Astrocyte of the hippocampus (primary cell): ENCODE results near the gene ERC2.

Experiments
- DNase-seq: peaks from one replicate; pipeline ENCODE4 v3.0.0; 2011; ENCODE audit warnings: low read depth, low spot score

The ERC2 gene

DNA sequence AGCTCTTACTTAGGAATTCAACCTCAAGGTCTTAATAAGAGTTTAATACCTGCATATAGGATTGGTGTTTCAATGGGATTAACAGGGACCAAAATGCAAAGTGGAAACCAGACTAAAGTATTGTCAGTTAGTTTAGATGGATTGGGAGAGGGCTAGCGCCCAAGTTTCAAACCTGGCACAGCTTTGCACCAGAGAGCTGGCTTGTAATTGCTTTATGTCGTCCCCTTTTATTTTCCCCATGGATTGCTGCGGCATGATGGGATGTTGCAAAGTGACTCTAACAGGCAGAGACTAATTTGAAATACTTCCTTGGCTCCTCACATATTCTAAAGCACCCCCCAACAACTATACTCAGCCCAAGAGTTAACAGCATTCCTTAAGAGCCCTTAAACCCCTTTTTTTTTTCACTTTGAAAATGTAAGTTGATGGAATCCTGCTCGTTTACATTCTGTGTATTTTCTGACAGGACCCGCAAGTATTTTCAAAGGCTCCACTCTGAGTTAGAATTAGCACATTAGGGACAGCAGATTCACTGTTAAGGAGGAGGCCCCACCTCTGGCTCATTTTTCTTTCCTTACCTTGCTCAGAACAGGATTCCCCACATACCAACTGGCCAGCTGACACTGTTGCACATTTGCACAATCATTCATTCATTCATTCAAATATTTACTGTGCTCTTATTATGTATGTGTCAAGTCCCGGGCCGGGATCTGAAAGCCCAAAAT is 214.2 kb downstream of the ERC2 start:
- DNase-seq: no peak

DNA sequence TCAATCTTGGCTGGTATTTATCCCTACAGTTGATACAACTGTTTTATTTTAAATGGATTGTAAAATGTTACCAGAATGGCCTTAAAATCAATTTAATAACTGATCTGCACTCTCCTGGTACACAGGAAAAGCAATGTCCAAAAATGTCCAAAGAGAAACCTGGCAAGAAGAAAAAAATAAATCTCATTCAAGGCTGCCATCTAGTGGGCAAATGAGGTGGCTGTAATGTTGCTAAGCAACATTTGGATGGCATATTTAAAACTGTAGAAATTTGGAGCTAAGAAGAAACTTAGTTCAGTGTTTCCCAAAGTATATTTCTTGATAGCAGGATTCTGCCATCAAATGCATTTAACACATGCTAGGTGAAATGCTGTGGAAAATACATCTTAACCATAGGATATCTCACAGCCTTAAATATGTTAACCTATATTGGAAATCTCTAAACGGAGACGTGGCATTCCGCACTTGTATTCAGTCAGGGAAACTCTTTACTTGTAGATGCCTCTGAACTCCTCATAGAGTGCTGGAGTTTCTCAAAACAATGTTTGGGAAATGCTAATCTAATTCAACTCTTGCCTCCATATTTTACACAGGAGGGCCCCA is 216.8 kb downstream of the ERC2 start:
- DNase-seq: peak; percentile 80

DNA sequence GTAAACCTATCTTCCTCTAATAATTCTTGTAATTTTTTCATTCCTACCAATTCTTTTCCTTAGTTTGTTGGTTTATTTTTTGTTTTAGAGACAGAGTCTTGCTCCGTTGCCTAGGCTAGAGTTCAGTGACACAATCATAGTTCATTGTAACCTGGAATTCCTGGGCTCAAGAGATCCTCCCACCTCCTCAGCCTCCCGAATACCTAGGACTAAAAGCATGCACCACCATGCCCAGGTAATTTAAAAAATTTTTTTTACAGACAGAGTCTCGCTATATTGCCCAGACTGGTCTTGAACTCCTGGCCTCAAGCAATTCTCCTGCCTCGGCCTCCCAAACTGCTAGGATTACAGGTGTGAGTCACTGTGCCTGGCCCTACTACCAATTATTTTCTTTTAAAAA is 220.2 kb downstream of the ERC2 start:
- no peak for DNase-seq

DNA sequence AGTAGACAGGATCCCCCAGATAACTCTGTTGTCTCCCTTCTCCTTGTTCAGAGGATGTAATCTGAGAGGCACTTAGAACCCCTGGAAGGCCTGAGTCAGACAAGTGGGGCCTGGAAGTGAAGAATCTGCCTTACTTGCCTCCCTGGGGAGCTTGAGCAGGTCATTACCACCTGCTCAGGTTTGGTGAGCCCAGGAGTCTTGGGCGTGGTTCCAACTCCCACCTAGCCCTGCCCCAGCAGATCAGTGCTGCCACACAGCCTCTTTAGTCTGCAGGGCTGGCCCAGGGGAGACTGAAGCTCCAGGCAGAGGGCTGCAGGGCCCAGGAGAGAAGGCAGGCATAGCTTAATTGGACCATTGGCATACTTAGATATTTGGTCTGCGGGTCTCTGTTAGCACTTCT is 230.0 kb downstream of the ERC2 start:
- DNase-seq: no peak

DNA sequence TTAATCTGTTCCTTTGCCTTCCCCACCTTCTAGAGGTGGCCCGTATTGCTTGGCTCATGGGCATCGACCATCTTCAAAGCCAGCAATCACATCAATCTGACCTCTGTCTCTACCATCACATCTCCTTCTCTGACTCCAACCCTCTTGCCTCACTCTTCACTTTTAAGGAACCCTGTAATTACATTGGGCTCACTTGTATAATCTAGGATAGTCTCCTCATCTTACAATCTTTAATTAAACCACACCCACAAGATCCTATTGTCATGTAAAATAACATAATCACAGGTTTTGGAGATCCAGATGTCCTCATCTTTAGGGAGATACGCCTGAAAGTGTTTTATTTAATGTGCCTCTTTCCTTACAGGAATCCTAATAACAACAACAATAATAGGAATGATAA is 234.5 kb downstream of the ERC2 start:
- DNase-seq: no peak

DNA sequence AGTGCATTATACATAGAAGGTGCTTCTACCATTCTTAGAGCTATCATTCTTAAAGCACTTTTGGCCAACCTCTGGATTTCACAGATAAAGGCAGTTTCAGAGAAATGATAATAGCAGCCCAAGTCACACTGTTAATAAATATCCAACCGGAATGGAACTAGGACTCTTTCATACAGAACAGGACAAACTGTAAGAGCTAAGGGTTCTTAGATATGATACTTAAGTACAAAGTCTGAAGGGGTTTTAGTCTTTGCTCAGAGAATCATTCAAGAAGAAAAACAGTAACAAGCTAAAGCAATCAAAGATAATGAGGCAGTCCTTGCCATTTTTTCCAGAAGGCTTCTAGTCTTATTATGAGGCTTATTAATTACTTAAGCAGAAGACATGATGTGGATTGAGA is 239.0 kb downstream of the ERC2 start:
- DNase-seq: no peak

DNA sequence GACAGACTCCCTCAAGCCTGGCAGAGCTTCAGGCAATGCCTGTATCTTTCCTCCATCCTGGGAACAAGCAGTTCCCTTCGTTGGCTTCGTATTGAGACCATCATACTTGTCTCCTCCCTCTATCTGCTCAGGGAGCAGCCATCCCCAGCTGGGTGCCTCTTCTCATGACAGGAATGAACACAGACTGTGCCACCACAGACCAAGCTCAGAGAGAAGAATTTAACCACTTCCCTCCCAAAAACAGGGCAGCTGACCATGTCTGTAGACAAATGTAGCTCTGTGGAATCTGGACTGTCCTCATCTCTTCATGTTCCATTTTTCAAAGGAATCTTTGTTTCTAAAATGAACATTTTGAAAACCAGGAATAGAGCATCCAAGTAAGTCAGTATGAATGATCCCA is 245.4 kb downstream of the ERC2 start:
- DNase-seq: no peak

- peak; percentile 57 for DNase-seq
These were observed 248.1 kb downstream of the ERC2 start for GRCh38 chr3:56219894-56220805.

DNA sequence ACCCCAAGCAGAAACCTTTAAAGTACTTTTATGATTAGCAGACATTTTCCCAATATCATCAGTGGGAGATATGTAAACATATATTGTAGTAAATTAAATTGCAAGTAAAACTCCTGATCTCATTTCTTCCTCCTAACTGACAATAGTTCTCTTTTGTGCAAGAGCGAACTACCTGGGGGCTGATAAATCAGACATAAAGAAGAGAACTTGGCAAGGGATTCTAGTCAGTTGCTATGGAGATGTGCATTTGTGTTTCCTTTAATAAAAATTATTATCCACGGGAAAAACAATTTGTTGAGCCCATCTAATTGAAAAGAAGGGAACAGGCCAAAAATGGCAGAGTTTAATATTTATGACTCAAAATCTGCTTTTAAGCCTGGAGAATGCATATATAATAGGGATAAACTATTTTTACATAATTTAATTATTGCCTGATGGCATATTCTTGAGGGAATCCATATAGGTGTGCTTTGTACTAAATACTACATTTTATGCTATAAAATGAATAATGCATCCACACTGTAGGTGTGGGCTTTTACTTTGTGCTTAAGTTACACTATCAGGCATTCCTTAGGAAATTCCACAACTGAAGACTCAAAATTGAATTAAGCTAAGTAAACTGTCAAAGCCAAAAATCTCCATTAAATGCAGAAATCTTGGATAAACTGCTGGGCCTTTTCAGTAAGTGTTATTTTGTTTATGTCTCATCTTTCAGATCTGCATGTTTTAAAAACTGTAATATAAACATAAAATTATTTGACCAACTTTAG is 258.1 kb downstream of the ERC2 start:
- no peak for DNase-seq

- DNase-seq: no peak
These were observed 260.3 kb downstream of the ERC2 start for GRCh38 chr3:56207922-56208321.

DNA sequence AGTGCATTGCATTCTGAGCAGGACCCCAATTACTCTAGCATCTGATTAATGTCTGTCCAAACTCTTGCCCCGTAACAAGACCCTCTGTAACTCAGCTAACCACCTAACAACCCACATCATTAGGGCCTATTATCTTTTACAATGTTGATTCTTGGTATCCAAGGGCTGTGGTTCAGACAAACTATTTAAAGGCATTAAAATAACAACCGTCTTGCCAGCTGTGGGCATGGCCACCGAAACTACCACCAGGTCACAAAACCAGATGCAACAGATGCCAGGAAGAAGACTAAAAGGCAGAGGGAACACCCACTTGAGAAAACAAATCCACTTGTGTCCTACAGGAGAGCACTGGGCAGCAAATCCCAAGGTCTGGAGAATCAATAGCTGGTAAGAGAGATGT is 262.9 kb downstream of the ERC2 start:
- peak; percentile 66 for DNase-seq

- no peak for DNase-seq
These were observed 265.3 kb downstream of the ERC2 start for GRCh38 chr3:56202997-56203396.

- peak; percentile 11 for DNase-seq
These were observed 266.9 kb downstream of the ERC2 start for GRCh38 chr3:56201407-56201806.

DNA sequence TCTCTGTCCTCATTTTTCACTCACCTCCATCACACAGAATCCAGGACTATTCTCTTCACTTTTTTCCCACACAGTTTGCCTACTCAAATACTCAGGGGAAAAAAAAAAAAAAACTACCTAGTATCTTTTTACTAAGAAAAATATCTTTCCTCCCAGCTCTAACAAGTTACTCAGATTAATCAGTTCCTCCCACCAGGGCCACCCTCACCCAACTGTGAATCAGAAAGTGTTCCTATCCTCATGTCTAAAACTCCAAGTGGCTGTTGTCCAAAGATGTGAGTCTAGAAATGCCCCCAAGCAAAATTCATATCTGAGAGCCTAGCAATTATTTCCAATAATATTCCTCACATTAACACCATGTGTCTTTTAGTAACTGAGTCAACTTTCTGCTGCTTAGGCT is 268.0 kb downstream of the ERC2 start:
- DNase-seq: no peak

DNA sequence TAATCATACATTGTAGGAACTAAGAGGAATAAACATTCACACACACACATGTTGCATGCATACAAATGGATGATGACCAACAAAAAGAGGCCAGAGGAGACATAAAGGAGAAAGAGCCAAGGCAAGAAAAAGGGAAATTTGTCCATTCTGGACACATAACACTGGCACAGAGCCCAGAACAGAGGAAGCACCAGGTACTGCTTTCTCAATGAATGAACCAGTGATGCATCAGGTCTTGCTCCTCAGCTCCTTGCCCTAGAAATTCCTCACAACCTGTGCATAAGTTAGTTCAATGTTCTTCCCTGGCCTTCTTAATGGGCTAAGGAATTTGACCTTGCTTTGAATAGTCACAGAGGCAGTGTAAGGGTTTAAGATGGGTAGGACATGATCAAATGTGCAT is 270.3 kb downstream of the ERC2 start:
- DNase-seq: no peak

DNA sequence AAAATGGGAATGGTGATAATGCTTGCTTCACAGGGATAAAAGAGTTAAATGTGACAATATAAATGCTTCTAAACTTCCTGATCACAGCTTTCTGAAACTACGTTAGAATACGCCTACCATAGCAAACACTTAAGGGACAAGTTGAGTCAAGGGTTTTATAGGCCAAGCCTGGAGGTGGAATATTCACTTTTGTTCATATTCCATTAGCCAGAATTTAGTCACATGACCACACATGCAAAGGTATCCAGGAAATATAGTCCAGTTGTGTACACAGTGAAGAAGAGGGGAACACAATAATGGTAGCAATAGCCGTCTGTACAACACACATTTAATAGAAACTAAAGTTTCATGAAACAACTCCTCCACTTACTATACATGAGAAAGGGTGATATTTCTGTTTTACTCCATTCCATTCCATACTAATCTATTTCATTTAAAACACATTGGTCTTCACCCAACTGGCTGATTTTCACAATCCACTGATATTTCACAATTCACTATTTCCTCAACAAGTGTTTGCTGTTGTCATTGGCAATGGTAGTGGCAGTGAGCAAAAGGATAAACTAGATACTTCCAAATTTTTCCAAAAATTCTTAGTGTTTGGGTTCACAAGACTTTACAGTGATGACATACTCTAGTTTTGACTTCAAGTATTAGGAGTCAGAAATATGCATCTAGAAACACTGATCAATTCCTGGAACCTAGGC is 270.9 kb downstream of the ERC2 start:
- no peak for DNase-seq

- no peak for DNase-seq
These were observed 271.6 kb downstream of the ERC2 start for GRCh38 chr3:56196700-56197099.

GRCh38 chr3:56193519-56193918 is 274.7 kb downstream of the ERC2 start:
- DNase-seq: no peak

- no peak for DNase-seq
These were observed 276.3 kb downstream of the ERC2 start for GRCh38 chr3:56192001-56192400.

GRCh38 chr3:56190771-56191305 is 277.4 kb downstream of the ERC2 start:
- DNase-seq: no peak

DNA sequence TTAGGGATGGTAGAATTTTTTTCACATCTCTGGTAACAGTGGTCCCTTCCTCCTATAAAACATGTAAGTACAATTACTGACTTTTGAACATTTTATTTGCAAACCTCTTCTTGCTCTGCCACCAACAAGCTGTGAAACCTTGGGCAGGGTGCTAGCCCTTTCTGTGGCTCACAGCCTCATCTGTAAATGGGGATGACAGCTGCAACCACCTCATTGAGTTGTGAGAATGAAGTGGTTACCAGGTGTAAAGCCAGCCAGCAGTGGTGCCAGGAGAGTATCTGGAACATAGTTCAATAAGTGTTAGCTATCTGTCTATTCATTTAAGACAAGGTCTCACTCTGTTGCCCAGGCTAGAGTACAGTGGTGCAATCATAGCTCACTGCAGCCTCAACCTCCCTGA is 278.1 kb downstream of the ERC2 start:
- DNase-seq: no peak
